ENCODE data around the gene IL12RB2. TPM values are rescaled to one million over a fixed set of nuclear protein-coding genes. Genes with fewer than 3 reads are reported as not detected.

The IL12RB2 gene
- total and polyA plus RNA-seq, 3 experiments from 2014 or later: 6.8 to 35.1 (median 32.8) TPM

DNA sequence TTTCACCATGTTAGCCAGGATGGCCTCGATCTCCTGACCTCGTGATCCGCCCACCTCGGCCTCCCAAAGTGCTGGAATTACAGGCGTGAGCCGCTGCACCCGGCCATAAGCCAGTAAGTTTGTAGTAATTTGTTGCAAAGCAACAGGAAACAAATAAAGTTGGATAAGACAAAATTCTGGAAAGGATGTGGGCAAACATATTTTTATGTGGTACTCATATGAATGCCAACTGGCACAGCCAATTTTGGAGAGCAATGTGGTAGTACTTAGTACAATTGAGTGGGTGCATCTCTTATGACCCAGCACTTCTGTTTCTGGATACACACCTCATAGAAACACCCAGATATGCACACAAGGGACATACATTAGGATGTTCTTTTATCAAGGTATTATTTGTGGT lies 8.4 kb upstream of the IL12RB2 start:
- ChIA-PET CTCF (interaction anchor here (1.3 kb wide), 1 partner anchor 201 kb away, joined by 3 read pairs; no protein-coding TSS in a partner anchor), POLR2A (no interaction called here)
- Histone ChIP-seq H3K4me1 (ENCODE audit: insufficient read depth, low read length) (no peaks in the 10 kb centered on the region), H3K27me3 (ENCODE audit: insufficient read depth, low read length, poor library complexity, severe bottlenecking) (no peaks in the 10 kb centered on the region), H3K9me3 (ENCODE audit: low read length) (no peaks in the 10 kb centered on the region), H3K36me3 (ENCODE audit: insufficient read depth, low read length) (no peaks in the 10 kb centered on the region), H3K27ac (ENCODE audit: low read depth, low read length) (no peak overlapping the region), H3K4me3 (ENCODE audit: low read length) (no peak overlapping the region)
- no peak overlapping the region for H3K4me3 Mint-ChIP-seq
- DNase-seq: no peak
- H3K36me3 Mint-ChIP-seq: peaks cover 0 to 13% (median 2%) of the 10 kb centered on the region in 3 donors
- H3K9me3 Mint-ChIP-seq: peaks cover 0 to 4% (median 0%) of the 10 kb centered on the region in 5 donors
- H3K27me3 Mint-ChIP-seq: peaks cover 1 to 13% of the 10 kb centered on the region in 2 donors
- peaks cover 0 to 14% (median 10%) of the 10 kb centered on the region in 3 donors for H3K4me1 Mint-ChIP-seq
- H3K27ac Mint-ChIP-seq: peak overlapping the region in 1 of 8 donors; percentile 67

DNA sequence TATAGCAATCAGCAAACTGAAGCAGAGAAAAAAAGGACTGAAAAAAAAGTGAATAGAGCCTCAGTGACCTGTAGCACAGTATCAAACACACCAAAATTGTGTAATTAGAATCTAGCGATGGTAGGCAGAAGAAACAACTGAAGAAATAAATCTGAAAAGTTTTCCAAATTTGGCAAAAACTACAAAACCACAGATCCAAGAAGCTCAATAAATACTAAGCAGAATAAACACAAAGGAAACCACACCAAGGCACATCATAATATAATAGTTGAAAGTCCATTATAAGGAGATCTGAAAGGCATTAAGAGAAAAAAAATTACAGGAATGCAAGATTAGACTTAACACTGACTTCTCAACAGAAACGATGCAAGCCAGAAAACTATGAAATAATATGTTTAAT lies 7.1 kb upstream of the IL12RB2 start:
- H3K27ac Mint-ChIP-seq: no peak overlapping the region

DNA sequence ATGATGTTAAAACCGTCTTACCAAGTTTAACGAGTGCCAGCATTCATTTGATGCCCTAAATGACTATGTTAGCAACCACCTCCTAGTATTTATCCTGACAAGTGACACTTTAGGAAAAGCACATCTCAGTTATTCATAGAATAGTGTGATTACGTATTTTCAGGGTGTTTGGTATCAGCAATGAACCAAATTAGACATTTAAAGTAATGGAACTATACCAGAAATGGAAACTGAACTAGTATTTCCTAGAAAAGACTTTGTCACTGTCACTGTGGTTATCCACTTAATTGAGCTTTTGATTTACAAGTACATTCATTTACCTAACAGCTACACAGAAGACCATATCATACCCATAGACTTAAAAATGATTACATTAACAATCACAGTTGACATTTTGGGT lies 3.6 kb upstream of the IL12RB2 start:
- Mint-ChIP-seq H3K4me3 (peak overlapping the region in 1 of 7 donors; percentile 39), H3K27me3 (peaks cover 8 to 35% of the 10 kb centered on the region in 2 donors), H3K9me3 (no peaks in the 10 kb centered on the region), H3K27ac (peak overlapping the region in 2 of 8 donors; percentile 4 to 50), H3K4me1 (peaks cover 13 to 21% (median 14%) of the 10 kb centered on the region in 3 donors), H3K36me3 (peaks cover 0 to 6% (median 0%) of the 10 kb centered on the region in 3 donors)
- H3K27ac ChIP-seq (ENCODE audit: low read depth, low read length): no peak overlapping the region
- H3K4me1 ChIP-seq (ENCODE audit: insufficient read depth, low read length): peaks cover 6% of the 10 kb centered on the region
- no peak for DNase-seq
- H3K9me3 ChIP-seq (ENCODE audit: low read length): no peaks in the 10 kb centered on the region
- H3K27me3 ChIP-seq (ENCODE audit: insufficient read depth, low read length, poor library complexity, severe bottlenecking): peaks cover 4% of the 10 kb centered on the region
- H3K36me3 ChIP-seq (ENCODE audit: insufficient read depth, low read length): no peaks in the 10 kb centered on the region
- POLR2A ChIA-PET: no interaction called here
- CTCF ChIA-PET: no interaction called here
- no peak overlapping the region for H3K4me3 ChIP-seq (ENCODE audit: low read length)

More for the DNA sequence above, 7.1 kb upstream of the IL12RB2 start:
- peaks cover 0 to 7% (median 5%) of the 10 kb centered on the region in 3 donors for H3K4me1 Mint-ChIP-seq
- no peaks in the 10 kb centered on the region for H3K36me3 ChIP-seq (ENCODE audit: insufficient read depth, low read length)
- POLR2A ChIA-PET: no interaction called here
- peaks cover 1 to 22% of the 10 kb centered on the region in 2 donors for H3K27me3 Mint-ChIP-seq
- H3K4me3 Mint-ChIP-seq: no peak overlapping the region
- DNase-seq: no peak
- no peak overlapping the region for H3K27ac ChIP-seq (ENCODE audit: low read depth, low read length)
- H3K36me3 Mint-ChIP-seq: peaks cover 0 to 10% (median 2%) of the 10 kb centered on the region in 3 donors
- H3K4me3 ChIP-seq (ENCODE audit: low read length): no peak overlapping the region
- no peaks in the 10 kb centered on the region for H3K4me1 ChIP-seq (ENCODE audit: insufficient read depth, low read length)
- H3K9me3 Mint-ChIP-seq: no peaks in the 10 kb centered on the region
- no peaks in the 10 kb centered on the region for H3K27me3 ChIP-seq (ENCODE audit: insufficient read depth, low read length, poor library complexity, severe bottlenecking)
- H3K9me3 ChIP-seq (ENCODE audit: low read length): no peaks in the 10 kb centered on the region
- CTCF ChIA-PET: no interaction called here

DNA sequence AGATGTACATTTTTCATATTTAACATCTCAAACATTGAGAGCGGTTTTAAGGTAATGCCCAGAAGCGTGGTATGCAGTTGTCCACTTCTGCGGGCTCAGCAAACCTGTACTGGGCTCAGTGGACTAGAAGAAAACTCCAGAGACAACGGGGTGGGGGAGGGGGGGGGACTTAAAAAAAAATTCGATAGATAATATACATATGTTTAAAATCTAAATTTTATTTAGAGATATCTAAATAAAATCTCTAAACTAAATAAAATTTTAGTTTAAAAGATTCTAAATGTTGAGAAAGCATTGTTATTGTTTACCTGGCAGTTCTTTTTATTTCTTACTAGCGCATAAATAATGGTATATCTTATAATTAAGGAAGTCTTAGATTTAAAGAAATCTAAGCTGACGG lies 1.1 kb upstream of the IL12RB2 start:
- peak overlapping the region in 1 of 8 donors; percentile 86 for H3K27ac Mint-ChIP-seq
- no peak for DNase-seq
- no peaks in the 10 kb centered on the region for H3K9me3 Mint-ChIP-seq
- Histone ChIP-seq H3K27me3 (ENCODE audit: insufficient read depth, low read length, poor library complexity, severe bottlenecking) (peaks cover 4% of the 10 kb centered on the region), H3K36me3 (ENCODE audit: insufficient read depth, low read length) (no peaks in the 10 kb centered on the region), H3K4me3 (ENCODE audit: low read length) (no peak overlapping the region), H3K9me3 (ENCODE audit: low read length) (no peaks in the 10 kb centered on the region), H3K4me1 (ENCODE audit: insufficient read depth, low read length) (peaks cover 6% of the 10 kb centered on the region), H3K27ac (ENCODE audit: low read depth, low read length) (no peak overlapping the region)
- peaks cover 0 to 6% (median 0%) of the 10 kb centered on the region in 3 donors for H3K36me3 Mint-ChIP-seq
- peak overlapping the region; percentile 43 to 93 (median 89) for H3K4me3 Mint-ChIP-seq
- CTCF ChIA-PET: no interaction called here
- peaks cover 13 to 21% (median 13%) of the 10 kb centered on the region in 3 donors for H3K4me1 Mint-ChIP-seq
- H3K27me3 Mint-ChIP-seq: peaks cover 7 to 43% of the 10 kb centered on the region in 2 donors
- POLR2A ChIA-PET: no interaction called here

DNA sequence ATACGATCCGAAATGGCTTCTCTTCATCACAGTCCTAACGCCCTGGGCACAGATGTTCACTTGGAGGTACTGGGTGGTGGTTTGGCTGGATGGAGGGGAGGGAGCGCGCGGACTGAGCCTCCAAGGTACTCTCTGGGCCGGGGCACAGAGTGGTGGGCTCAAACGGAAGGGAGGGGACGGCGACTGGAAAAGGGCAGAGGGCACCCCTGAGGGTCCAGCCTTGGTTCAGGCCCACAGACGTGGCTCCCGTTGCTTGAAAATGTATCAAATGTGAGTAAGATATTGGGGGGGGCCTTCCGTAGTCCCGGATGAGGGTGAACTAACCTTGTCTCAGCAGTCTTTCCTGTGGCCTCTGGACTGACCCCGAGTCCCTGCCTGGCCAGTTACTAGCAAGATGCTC lies 463 bp downstream of the IL12RB2 start:
- no peak overlapping the region for H3K4me3 ChIP-seq (ENCODE audit: low read length)
- CTCF ChIA-PET: no interaction called here
- no peak for DNase-seq
- no peaks in the 10 kb centered on the region for H3K36me3 ChIP-seq (ENCODE audit: insufficient read depth, low read length)
- H3K36me3 Mint-ChIP-seq: peaks cover 0 to 6% (median 0%) of the 10 kb centered on the region in 3 donors
- H3K27me3 ChIP-seq (ENCODE audit: insufficient read depth, low read length, poor library complexity, severe bottlenecking): peaks cover 4% of the 10 kb centered on the region
- H3K4me1 Mint-ChIP-seq: peaks cover 13 to 21% (median 13%) of the 10 kb centered on the region in 3 donors
- peaks cover 7 to 43% of the 10 kb centered on the region in 2 donors for H3K27me3 Mint-ChIP-seq
- POLR2A ChIA-PET: no interaction called here
- H3K27ac Mint-ChIP-seq: peak overlapping the region; percentile 25 to 97 (median 86)
- peaks cover 0 to 2% (median 0%) of the 10 kb centered on the region in 5 donors for H3K9me3 Mint-ChIP-seq
- peaks cover 6% of the 10 kb centered on the region for H3K4me1 ChIP-seq (ENCODE audit: insufficient read depth, low read length)
- H3K27ac ChIP-seq (ENCODE audit: low read depth, low read length): no peak overlapping the region
- peak overlapping the region; percentile 74 to 94 (median 90) for H3K4me3 Mint-ChIP-seq
- no peaks in the 10 kb centered on the region for H3K9me3 ChIP-seq (ENCODE audit: low read length)

DNA sequence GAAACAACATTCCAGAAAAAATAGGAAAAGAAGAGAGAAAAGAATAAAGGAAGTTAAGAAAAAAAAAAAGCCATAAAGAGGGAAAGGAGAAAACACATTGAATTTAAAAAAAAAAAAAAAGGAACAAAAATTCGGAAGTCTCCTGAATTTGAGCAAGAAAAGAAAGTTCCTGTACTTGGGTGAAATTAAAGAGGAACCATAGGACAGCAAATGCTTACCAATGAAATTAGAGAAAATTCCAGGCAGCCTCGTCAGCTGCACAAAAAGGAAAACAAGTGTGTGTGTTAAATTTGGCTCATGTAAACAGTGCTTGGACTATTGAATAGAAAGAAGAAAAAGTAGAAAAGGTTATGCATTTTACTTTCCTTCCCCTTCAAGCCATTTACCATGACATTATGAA lies 4.9 kb downstream of the IL12RB2 start:
- ChIA-PET POLR2A (no interaction called here), CTCF (no interaction called here)
- H3K27me3 ChIP-seq (ENCODE audit: insufficient read depth, low read length, poor library complexity, severe bottlenecking): no peaks in the 10 kb centered on the region
- no peak overlapping the region for H3K4me3 ChIP-seq (ENCODE audit: low read length)
- Mint-ChIP-seq H3K4me1 (peaks cover 11 to 26% (median 15%) of the 10 kb centered on the region in 3 donors), H3K27ac (peak overlapping the region in 1 of 8 donors; percentile 12), H3K4me3 (no peak overlapping the region), H3K27me3 (peaks cover 4 to 17% of the 10 kb centered on the region in 2 donors), H3K36me3 (no peaks in the 10 kb centered on the region), H3K9me3 (peaks cover 0 to 2% (median 0%) of the 10 kb centered on the region in 5 donors)
- no peaks in the 10 kb centered on the region for H3K9me3 ChIP-seq (ENCODE audit: low read length)
- H3K27ac ChIP-seq (ENCODE audit: low read depth, low read length): no peak overlapping the region
- DNase-seq: no peak
- no peaks in the 10 kb centered on the region for H3K36me3 ChIP-seq (ENCODE audit: insufficient read depth, low read length)
- H3K4me1 ChIP-seq (ENCODE audit: insufficient read depth, low read length): no peaks in the 10 kb centered on the region

DNA sequence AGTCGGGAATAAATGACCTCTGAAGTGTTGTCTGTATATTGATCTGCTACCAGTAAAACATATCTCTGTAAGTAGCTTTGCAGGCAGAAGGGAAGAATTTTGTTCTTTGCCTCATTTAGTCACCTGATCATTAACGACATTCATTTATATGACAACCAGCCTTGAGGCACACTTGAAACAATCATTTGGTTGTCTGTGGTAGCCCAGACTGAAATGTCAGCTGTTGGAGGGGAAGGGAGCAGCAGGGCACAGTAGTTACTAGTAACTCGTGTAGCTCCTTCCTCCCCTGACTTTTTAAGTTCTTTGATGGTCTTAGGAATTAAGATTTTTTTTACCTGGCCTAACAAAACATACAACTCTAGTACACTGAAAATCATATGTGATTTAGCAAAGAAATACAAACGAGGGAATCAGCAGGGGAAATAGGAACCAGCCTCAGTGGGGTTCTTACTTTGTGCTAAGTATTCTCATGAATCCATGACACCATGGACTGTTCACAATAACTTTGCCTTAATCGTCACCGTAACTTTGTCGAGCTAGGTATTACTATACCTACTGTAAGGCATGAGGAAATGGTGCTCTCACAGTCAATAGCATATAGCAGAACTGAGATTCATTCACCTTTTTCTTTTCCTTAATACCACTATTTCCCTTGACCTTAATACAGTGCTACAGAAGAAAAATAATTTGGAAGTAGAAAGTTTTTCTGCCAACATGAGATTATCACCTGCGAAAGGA lies 6.4 kb downstream of the IL12RB2 start:
- Mint-ChIP-seq H3K27ac (peak overlapping the region in 5 of 8 donors; percentile 2 to 67 (median 7)), H3K9me3 (peaks cover 0 to 2% (median 0%) of the 10 kb centered on the region in 5 donors), H3K4me3 (no peak overlapping the region), H3K4me1 (peaks cover 5 to 18% (median 8%) of the 10 kb centered on the region in 3 donors), H3K27me3 (peaks cover 0 to 7% of the 10 kb centered on the region in 2 donors), H3K36me3 (no peaks in the 10 kb centered on the region)
- Histone ChIP-seq H3K27me3 (ENCODE audit: insufficient read depth, low read length, poor library complexity, severe bottlenecking) (no peaks in the 10 kb centered on the region), H3K36me3 (ENCODE audit: insufficient read depth, low read length) (no peaks in the 10 kb centered on the region), H3K4me3 (ENCODE audit: low read length) (no peak overlapping the region), H3K9me3 (ENCODE audit: low read length) (no peaks in the 10 kb centered on the region), H3K4me1 (ENCODE audit: insufficient read depth, low read length) (no peaks in the 10 kb centered on the region), H3K27ac (ENCODE audit: low read depth, low read length) (no peak overlapping the region)
- ChIA-PET POLR2A (no interaction called here), CTCF (no interaction called here)
- no peak for DNase-seq

DNA sequence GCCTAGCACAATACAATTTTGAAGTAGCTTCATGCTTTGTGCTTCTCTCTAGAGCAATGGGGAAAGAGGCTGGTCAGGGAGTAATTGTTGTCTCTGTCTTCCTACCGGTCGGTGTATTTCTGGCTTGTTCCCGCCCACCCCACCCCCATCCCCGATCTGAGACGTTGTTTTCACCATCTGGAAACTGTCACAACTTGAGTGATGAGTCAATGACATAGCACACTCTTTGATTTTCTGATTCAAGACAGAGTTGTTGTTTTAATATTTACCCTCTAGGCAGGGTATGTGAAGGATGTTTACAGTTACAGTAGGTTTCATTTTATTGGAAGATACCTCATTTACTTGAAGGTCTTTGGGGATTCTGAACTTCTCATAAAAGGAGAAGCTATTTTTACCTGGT lies 7.0 kb downstream of the IL12RB2 start:
- H3K4me3 ChIP-seq (ENCODE audit: low read length): no peak overlapping the region
- CTCF ChIA-PET: no interaction called here
- H3K27me3 Mint-ChIP-seq: peaks cover 0 to 1% of the 10 kb centered on the region in 2 donors
- H3K27me3 ChIP-seq (ENCODE audit: insufficient read depth, low read length, poor library complexity, severe bottlenecking): no peaks in the 10 kb centered on the region
- peaks cover 4 to 18% (median 8%) of the 10 kb centered on the region in 3 donors for H3K4me1 Mint-ChIP-seq
- H3K9me3 ChIP-seq (ENCODE audit: low read length): no peaks in the 10 kb centered on the region
- peaks cover 0 to 2% (median 0%) of the 10 kb centered on the region in 5 donors for H3K9me3 Mint-ChIP-seq
- H3K4me1 ChIP-seq (ENCODE audit: insufficient read depth, low read length): no peaks in the 10 kb centered on the region
- H3K36me3 Mint-ChIP-seq: no peaks in the 10 kb centered on the region
- POLR2A ChIA-PET: no interaction called here
- DNase-seq: no peak
- H3K27ac Mint-ChIP-seq: peak overlapping the region in 3 of 8 donors; percentile 2 to 46 (median 22)
- H3K27ac ChIP-seq (ENCODE audit: low read depth, low read length): no peak overlapping the region
- H3K4me3 Mint-ChIP-seq: no peak overlapping the region
- H3K36me3 ChIP-seq (ENCODE audit: insufficient read depth, low read length): no peaks in the 10 kb centered on the region

Data from CD8-positive, alpha-beta memory T cell (primary cell).